NCI-H2227 treated with DMSO at 0.1 percent for 48 hours (cell line): ENCODE measurements around the gene SKAP2.

ENCODE experiments used
- DNase-seq: peaks from one replicate; lab custom pipeline; 2025; lab: John Stamatoyannopoulos, UW

Gene SKAP2, protein sequence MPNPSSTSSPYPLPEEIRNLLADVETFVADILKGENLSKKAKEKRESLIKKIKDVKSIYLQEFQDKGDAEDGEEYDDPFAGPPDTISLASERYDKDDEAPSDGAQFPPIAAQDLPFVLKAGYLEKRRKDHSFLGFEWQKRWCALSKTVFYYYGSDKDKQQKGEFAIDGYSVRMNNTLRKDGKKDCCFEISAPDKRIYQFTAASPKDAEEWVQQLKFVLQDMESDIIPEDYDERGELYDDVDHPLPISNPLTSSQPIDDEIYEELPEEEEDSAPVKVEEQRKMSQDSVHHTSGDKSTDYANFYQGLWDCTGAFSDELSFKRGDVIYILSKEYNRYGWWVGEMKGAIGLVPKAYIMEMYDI

DNA sequence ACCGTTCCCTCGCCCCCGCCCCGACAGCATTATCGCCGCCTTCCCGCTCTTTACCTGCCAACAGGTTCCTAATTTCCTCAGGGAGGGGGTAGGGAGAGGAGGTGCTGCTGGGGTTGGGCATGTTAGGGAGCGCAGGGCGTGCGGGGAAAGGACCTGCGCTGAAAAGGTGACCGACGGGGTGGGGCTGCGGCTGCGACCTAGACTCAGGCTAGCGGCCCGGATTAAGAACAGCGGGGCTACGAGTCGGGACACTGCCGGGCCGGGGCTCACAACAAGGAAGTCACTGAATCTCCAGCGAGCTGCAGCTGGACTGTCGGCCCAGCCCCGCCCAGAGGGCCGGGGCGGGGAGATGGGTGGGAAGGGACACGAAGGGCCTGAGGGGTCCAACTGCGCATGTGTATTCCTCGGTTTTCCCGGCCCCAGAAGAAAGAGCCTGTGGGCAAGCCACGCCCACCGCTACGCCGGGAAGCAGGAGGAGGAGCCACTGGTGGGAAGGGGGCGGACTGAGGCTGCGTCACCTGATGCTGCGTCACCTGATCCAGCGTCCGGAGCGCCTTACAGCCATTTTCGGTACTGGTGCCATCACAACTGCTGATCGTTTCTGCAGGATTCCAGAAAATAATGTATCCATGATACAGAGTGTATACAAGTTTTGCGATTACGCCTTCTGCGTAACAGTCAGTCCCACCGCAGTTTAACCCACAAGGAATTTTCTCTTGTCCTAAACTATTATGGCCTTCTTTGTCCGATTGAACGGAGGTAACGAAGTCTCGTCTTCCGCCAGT lies at the start of gene SKAP2:
TSS of gene SKAP2 (minus strand) at position 282 of the 785 bp plus-strand sequence. CDS start at position 121, 161 bp downstream.
- DNase-seq = peak; percentile 95

DNA sequence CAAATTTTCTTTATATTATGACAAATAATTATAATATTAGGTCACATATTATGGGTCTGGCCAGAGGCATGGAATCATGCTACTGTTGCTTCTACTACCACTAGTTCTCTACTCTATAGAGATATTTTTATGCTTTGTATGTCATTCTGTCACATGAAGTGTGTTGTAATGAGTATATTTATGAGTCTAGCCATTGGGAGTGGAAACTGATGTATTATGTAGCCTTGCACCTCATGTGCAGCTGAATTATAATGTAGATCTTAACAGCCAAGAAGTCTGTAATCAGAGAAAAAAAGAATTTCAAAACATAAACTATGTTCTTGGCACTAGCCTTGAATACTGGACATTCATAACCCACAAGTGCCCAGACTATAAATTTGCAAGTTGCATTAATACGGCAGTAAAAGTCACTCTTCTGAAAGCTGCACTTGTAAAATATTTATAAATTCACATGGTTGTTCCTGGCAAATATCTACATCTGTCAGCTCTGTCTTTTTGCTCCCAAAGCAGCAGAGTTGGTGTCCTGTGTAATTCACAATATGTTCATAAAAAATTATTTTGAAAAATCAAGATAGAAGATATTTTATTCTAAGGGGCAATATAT lies 48.6 kb upstream of the SKAP2 start:
- no peak for DNase-seq

DNA sequence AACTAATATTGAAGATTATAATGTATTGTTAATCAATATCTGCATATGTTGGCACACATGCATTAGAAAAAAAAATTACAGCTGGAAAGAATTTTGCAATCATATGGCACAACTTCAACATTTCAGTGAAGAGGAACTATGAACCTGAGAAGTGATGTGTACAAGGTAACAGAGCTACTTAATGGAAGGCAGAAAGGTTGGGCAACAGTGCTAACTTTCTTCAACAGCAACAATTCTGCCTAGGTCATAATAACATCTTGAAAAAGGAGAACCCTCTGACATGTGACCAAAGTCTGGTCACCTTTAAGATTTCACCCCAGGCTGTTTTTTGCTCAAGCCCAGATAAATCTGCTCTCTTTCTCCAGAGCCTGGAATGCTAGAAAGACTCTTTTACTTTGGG lies 47.9 kb upstream of the SKAP2 start:
- no peak for DNase-seq

DNA sequence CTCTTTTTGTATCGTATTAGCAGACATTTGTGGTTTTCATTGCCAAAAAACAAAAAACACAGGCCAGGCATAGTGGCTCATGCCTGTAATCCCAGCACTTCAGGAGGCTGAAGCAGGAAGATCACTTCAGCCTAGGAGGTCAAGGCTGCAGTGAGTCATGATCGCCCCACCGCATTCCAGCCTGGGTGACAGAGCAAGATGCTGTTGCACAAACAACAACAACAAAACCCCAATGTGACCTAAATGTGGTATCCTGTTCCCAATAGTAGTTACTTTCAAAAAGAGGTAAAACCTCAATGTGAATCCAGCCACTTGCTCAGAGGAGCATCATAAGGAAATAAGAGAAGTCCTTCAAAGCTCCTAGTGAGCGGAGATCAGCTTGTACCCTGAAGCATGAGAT lies 45.8 kb upstream of the SKAP2 start:
- DNase-seq = no peak

DNA sequence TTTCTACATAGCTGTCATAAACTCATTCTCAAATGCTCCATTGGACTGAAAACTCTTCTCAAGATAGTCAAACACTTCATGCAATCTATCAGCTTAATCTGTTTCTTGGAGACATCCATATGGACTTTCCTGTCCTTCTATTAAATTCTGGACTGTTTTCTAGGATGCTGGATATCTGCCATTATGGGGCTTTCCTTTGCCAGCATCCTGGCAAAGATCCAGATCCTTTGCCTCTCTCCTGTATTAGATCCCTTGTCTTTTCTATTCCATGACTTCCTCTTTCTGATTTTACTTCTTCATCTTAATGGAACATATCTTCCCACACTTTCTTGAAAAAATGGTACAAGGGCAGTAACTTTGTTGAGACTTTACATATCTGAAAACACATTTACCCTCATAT lies 35.9 kb upstream of the SKAP2 start:
- no peak for DNase-seq

DNA sequence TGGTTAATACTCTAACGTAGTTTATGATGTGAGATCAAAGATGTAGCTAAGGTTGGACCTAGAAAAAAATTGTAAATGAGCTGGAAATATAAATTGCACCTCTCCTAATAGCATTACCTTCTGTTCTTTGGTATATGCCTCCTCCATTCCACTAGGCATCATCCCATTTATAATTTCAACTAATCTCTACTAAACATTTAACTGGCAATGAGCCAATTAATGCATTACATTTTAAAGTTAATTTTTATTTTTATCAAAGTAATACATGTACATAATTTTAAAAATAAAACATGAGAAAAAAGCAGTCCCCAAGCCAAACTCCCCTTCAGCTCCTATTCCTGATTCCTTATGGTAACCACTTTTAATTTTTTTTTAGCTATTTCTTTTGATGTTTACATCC lies 35.1 kb upstream of the SKAP2 start:
- no peak for DNase-seq

DNA sequence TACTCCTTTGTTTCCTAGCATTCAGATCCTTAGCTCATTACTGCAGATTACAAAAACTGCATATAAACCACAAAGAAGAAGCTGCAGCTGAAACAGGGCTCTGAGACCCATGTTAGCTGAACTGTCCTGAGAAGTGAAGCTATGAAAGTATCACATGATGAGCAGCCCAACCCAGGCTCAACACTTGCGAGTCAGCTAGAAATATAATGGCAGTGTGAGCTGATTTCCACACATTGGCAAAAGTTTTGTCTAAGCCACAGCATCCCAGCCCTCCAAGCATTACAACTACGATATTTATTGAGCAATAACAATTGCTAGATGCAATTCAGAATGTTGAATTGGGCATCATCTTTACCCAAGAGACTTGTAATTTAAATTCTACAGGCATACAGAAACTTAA lies 34.5 kb upstream of the SKAP2 start:
- DNase-seq = no peak

DNA sequence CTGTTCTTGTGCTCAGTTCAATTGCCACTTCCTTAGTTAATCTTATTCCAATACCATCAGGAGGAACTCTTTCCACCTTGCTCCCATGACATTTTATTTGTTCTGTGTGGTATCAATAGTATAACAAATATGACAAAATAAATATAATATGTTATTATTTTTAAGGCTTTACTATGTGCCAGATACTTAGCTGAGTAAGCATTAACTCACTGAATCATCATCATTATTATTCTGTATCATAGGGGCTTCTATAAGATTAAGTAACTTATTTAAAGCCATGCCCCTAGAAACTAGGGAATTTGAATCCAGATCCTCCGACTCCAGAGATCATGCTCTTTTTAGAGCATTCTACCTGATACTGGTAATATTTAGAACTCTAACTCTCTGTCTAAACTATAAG lies 33.5 kb upstream of the SKAP2 start:
- no peak for DNase-seq

DNA sequence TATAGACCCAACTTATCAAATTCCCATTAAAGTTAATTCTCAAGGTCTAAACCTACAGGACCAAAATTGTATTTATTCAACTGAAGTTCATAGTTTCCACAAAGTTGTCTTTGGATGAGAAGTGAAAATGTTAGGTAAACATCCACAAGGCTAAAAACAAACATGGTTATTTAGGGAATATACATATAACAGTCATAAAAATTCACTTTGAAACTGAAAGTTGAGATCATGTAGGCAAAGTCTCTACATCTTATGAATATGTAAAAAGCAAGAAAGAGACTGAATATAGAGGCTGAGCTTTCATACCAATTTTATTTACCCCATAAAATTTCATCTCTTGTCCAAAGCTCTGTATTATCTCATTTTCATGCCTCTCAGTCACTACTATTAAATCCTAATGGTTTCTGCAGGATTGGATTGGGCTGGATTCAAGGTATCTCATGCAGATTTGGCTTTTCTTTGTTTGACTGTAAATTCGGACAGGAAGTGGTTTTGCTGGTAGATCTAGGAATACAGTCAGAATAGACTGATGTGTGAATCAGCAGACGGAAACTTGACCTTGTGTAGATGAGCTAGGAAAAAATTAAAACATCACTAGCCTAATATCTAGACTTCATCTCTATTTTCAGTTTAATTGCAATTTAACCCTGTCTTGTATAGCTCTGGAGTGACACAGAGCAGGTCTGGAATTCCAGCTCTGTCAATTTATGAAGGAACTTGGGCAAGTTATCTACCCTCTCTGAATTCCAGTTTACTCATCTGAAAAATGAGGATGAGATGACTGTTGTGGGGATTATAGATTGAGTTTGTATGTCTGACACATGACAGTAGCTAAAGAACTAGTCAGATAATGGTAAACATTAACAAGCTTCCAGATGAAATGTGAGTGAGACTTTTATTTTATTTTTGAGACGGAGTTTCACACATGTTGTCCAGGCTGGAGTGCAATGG lies 27.3 kb upstream of the SKAP2 start:
- DNase-seq = no peak

DNA sequence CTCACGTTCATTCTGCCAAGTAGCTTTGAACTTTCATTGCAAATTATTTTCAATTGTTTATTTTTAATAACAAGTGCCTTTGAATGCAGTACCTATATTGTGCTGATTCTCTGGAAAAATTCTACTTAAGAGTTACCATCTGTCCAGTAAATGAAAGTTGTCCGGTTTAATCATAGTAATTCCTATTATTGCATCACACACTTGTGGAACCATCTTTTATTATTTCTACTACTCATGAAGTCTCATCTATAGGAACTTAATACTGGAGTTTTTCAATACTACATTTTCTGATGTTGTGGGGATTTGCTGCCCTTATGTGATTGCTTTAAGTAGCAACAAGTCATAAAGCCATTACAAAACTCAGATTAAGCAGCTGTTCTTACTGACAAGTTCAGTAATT lies 16.5 kb upstream of the SKAP2 start:
- DNase-seq = no peak

DNA sequence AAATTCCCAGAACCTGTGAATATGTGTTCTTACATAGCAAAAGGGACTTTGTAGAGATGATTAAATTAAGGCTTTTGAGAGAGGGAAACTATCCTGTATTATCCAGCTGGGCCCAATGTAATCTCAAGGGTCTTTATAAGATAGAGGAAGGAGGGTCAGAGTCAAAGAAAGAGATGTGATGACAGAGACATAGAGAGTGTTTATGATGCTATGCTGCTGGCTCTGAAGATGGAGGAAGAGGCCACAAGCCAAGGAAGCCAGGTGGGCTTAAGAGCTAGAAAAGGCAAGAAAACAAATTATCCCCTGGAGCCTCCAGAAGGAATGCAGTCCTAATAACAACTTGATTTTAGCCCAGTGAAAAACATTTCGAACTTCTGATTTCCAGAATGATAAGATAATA lies 15.3 kb upstream of the SKAP2 start:
- no peak for DNase-seq

DNA sequence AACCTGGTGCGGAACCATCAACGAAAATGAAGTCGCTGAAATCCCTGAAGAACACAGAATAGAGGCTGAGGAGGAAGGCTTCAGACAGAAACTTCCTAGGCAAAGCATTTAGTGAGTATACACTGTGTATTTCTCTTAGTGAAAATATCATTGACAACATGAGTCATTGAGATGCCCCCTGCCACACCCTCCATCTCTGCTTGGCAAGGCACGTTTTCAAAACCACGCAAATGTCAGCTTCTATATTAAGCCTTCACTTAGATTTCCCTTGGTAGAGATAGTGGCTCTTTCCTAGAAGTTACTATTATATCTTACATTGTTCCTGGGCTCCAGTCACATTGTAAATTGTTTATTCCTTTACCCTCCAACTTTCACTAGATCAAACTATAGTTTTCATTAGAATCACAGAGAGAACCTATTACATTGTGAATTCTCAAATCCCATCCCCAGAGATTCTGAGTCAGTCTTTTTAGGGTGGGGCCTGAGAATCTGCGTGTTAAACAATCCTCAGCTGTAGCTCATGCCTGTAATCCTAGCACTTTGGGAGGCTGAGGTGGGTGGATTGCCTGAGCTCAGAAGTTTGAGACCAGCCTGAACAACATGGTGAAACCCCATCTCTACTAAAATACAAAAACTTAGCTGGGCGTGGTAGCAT lies 4.6 kb upstream of the SKAP2 start:
- DNase-seq = no peak

DNA sequence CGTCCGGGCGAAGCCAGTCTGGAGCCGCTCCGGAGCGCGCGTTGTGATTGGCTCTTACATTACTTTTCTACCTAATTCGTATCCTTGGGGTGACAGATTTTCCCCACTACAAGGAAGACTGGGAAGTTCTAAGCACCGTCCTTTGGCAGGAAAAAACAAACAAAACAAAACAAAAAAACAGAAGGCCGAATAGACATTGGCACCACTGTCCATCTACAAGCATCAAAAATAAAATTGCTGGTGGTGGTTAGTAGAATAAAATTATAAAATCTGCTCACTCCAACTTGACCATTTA lies 651 bp upstream of the SKAP2 start:
- DNase-seq = no peak

DNA sequence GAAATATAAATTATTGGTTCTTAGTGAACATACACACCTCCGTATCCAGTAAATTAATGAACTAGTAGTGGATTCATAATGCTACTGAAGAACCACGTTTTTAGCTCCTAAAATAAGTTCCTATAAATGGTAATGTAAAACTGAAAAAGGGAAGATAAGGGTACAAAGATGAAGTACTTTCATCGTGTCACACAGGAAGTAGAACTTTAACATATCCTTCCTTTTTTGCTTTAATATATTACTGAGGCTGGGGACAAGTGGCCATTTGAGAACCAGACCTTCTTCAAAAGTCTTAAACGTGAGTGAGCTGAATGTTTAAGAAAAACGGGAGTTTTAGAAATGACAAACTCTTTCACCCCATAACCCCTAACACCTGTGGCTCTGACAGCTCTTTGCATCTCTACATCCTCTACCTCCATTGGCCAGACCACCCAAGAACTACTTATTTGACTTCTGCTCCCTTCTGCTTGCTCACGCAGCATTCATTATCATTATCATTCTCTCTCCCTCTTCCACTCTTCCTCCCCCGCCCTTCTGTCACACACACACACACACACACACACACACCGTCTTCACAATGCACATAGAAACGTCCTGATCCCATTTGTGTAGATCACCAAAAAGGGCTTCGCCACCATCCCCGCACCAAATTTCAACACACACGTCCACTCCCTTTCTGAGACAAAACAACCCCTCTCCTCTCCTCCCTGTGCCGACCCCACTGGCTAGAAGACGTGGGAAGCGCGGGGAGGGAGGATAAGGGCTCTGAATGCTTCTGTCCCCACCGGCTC lies 677 bp downstream of the SKAP2 start:
- DNase-seq = no peak

DNA sequence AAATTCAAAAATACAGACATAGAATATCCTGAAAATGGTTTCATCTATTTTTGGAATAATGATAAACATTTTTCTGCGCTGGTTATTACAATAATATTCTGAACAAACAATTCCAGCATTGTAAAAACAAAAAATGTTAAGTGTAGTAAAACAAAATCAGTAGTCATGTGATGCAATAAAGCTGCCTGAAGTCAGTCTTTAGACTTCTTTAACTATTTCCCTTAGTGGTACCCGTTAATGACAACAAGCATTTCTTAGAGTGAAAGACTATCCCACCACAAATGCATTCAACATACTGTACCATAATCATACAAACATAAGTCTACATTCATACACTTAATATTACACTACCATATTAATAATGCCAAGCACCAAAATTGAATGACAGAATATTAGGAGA lies 1.6 kb downstream of the SKAP2 start:
- DNase-seq = no peak

DNA sequence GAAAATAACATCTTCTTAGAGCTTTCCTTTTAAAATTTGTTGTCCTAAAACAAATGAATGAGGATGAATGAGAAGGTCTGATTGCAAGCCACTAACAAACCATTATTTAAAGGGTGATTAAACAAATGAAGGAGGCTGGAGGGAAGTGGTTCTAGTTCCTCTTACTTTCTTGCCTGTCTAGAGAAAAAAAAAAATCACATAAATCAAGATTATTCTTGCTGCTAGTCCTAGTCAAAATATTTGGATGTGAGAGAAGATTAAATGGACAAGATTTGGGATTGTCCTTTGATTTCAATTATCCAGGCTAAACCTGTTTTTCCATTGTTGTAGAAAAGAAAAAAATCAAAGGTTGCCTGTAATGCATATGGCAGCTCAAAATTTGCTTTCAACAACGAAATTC lies 3.3 kb downstream of the SKAP2 start:
- DNase-seq = no peak

DNA sequence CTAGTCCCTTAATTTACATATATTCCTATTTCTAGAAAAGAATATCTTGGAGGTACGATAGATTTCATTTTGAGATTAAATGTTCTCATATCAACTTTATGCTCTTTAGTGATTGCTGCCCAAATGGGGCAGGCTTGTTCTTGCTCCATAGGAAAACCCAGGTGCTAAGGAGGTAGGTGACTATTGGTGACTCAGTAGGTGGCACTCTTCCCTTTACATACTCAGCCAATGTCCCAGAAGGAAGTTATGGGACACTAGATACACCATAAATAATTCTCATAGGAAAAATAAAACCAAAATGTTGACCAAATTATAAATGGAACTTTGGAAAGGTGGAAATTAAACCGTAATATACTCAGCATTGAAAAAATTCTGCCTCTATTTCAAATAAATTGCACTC lies 4.0 kb downstream of the SKAP2 start:
- no peak for DNase-seq

DNA sequence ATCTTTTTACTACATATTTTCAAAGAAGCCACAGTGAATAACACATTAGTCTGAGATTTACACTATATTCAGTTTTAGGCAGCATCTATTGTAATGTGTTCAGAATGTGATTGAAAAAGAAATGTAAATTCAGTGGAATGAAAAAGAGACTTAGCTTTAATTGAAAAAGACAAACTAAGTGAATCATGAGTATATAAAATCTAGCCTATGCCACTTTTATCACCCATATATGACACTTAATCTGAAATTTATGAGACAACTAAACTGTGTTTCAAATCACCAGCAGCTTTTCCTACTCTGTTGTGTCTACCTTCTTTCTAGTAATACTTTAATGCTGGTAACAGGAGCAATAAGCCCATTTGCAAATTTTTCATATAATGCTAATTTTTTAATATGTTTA lies 4.7 kb downstream of the SKAP2 start:
- DNase-seq = no peak

DNA sequence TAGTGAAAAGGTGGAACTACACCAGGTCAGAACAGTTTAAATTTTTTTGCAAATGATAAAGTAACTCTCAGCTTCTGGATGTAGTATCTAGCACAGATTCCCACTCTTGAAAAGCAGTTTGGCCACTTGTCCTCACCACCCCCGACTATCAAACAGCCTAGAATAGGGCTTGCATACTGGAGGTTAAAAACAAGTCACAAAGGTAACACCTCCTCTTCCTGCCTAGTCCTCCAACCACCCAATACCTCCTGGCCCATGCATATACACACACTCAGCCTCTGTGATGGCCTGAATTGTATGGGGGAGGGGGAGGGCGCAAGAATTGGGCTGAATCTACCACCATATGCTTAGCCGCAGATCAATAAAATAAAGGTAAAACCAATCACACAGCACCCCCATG lies 5.7 kb downstream of the SKAP2 start:
- DNase-seq = no peak

DNA sequence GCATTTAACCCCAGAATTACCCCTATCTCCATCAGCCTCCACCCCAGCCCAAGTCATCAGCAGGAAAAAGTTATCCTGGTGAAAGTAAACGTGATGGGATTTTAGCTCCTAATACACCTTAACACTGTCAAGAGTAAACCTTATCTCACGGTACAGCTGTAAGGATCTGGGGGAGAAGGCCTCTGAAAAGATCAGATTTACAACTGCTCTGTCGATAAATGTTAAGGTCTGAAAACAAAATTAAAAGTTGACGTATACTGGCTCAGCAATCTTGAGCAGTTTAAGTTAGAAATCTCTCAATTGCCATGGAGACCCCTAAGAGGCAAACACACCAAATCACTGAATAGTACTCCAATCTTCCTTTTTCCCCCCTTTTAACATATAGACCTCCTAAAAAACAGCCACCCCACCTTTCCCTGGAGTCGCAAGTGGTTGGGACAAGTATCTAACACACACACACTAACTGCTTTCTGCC lies 6.1 kb downstream of the SKAP2 start:
- DNase-seq = no peak
